Measurements from ENCODE around the gene MN1.

Gene MN1

DNA sequence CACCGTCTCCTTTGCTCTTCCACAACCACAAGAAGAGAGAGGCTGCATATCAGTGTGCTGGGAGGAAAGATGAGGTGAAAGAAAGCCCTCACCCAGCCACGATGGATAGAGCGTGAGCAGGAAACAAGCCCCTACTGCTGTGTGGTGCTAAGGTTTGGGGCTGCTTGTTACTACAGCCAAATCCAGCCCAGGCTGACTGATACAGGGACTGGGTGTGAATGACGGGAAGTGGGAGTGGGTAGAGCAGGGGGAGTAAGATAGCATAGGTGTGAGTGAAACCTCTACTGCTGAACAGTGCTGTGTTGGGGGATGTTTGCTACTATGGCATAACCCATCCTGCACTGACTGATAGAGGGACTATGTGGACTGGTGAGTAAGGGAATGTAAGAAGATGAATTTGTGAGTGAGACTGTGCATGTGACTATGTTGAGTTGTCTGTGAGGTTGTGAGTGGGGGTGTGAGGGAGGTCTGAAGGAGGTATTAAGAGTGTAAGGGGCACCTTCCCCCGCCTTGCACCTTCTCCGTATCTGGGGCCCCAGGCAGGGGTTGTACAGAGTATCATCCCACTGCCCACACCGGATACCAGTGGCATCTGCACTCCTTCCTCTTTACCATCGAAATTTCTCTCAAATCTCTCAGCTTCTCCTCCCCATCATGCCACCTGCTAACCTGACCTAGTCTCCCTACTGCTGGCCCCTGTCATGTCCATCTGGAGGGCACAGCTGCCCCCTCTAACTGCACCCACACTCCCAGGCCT lies 91.5 kb downstream of the MN1 start:
- H3K36me3 ChIP-seq (replicated peaks), result no peaks in the 10 kb centered on the region
- TF ChIP-seq, protein P1, sequence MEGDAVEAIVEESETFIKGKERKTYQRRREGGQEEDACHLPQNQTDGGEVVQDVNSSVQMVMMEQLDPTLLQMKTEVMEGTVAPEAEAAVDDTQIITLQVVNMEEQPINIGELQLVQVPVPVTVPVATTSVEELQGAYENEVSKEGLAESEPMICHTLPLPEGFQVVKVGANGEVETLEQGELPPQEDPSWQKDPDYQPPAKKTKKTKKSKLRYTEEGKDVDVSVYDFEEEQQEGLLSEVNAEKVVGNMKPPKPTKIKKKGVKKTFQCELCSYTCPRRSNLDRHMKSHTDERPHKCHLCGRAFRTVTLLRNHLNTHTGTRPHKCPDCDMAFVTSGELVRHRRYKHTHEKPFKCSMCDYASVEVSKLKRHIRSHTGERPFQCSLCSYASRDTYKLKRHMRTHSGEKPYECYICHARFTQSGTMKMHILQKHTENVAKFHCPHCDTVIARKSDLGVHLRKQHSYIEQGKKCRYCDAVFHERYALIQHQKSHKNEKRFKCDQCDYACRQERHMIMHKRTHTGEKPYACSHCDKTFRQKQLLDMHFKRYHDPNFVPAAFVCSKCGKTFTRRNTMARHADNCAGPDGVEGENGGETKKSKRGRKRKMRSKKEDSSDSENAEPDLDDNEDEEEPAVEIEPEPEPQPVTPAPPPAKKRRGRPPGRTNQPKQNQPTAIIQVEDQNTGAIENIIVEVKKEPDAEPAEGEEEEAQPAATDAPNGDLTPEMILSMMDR (IDR thresholded peaks at IDR 0.05; ENCODE audit: low read depth, low read length, missing control alignments), result no peak
- DNase-seq, result no peak

DNA sequence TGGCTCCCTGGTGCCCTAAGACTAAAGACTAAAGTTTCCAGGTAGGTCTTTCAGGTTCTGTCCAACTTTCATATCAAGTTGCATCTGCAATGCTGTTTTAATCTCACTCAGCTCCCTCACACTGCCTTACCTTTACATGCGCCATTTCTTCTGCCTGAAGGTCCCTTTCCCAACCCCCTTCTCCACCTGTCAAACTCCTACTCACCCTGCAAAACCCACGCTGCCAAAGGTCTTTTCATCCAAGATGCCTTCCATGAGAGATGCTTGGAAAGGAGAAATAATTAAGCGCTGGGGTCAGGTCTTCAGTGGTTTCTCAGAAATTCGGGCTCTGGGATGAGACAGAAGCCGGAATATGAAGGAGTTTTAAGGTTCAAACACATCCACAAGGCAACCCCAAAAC lies 95.1 kb downstream of the MN1 start:
- Histone ChIP-seq H3K27me3 (replicated peaks) (no peaks in the 10 kb centered on the region), H3K4me3 (ENCODE audit: low read depth, low read length) (no peak overlapping the region), H3K36me3 (replicated peaks) (no peaks in the 10 kb centered on the region), H3K27ac (no peak overlapping the region)
- in situ Hi-C loops (cut with HindIII; ENCODE audit: low pct_ligation_motif_present, low sequenced_read_pairs), result no loop called here
- TF ChIP-seq, protein P1 (IDR thresholded peaks at IDR 0.05; ENCODE audit: low read depth, low read length, missing control alignments), result no peak
- no peak for DNase-seq

More for the DNA sequence above, 91.5 kb downstream of the MN1 start:
- no peak overlapping the region for H3K4me3 ChIP-seq (ENCODE audit: low read depth, low read length)
- in situ Hi-C loops (cut with HindIII; ENCODE audit: low pct_ligation_motif_present, low sequenced_read_pairs), result no loop called here
- no peaks in the 10 kb centered on the region for H3K27me3 ChIP-seq (replicated peaks)
- H3K27ac ChIP-seq, result no peak overlapping the region

DNA sequence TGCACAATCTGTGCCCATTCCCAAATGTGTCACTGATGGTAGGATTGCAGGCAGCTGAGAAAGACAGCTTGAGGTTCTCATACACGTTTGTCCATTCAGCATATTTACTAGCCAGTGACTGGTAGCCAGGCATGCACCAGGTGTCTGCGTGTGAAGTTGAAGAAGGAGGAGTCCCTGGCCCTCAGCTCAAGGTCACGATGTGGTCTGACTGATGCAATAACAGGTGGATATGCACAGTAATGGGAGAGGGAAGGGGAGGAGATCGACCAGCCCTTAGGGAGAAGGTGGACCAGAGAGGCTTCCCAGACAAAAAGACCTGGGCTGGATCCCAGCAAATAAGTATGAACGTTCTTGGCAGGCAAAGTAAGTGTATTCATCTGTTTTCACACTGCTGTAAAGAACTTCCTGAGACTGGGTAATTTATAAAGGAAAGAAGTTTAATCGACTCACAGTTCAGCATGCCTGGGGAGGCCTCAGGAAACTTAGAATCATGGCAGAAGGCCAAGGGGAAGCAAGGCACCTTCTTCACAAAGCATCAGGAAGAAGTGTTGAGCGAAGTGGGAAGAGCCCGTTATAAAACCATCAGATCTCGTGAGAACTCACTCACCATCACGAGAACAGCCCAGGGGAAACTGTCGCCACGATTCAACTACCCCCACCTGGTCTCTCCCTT lies 96.0 kb downstream of the MN1 start:
- DNase-seq, result no peak
- TF ChIP-seq, protein P1 (IDR thresholded peaks at IDR 0.05; ENCODE audit: low read depth, low read length, missing control alignments), result no peak
- Histone ChIP-seq H3K36me3 (replicated peaks) (no peaks in the 10 kb centered on the region), H3K27ac (no peak overlapping the region), H3K4me3 (ENCODE audit: low read depth, low read length) (no peak overlapping the region), H3K27me3 (replicated peaks) (no peaks in the 10 kb centered on the region)
- in situ Hi-C loops (cut with HindIII; ENCODE audit: low pct_ligation_motif_present, low sequenced_read_pairs), result no loop called here

DNA sequence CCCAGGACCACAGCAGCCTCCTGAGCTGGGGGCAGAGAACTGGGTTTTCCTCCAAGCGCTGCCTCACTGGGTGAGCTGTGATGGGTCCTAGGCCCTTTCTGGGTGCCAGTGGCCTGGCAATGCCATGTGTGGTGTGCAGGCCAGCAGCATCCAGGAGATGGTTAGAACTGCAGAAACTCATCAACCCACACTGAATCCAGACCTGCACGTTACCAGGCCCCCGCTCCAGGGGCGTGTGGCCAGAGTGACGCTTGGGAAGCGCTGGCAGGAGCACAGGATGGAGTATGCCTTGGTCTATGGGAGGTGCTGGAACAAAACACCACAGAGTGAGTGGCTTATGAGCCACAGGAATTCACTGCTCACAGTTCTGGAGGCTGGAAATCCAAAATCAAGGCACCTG lies 97.0 kb downstream of the MN1 start:
- no peaks in the 10 kb centered on the region for H3K36me3 ChIP-seq (replicated peaks)
- H3K4me3 ChIP-seq (ENCODE audit: low read depth, low read length), result no peak overlapping the region
- no peak overlapping the region for H3K27ac ChIP-seq
- no peak for DNase-seq
- in situ Hi-C loops (cut with HindIII; ENCODE audit: low pct_ligation_motif_present, low sequenced_read_pairs), result no loop called here
- no peaks in the 10 kb centered on the region for H3K27me3 ChIP-seq (replicated peaks)
- TF ChIP-seq, protein P1 (IDR thresholded peaks at IDR 0.05; ENCODE audit: low read depth, low read length, missing control alignments), result no peak

DNA sequence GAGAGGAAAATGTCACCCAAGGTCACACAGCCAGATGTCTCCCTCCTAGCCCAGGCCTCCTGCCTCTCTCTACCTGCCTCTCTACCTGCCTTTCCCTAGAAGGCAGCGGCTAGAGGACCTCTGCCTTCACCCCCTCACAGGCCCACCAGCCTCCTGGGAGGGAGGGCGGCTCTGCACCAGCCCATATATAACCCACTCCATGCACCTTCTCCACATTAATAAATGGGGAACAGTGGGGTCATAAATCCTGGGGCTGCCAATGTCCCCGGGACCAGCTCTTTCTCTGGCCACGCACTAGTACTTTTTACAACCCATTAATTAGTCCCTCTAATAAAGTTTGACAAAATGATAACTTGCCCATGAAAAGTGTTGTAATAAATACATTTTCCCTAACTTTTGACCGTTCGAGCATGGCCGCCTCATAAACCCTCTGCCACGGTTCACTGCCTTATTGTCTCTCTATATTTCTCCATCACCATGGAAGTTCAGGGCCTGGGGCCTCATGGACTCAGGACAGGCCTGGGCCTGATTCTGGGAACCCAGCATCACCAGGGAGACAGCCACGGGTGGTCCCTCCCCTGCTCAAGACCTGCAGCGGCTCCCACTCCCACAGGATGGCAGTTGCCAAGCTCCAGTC lies 102.1 kb downstream of the MN1 start:
- H3K4me3 ChIP-seq (ENCODE audit: low read depth, low read length), result no peak overlapping the region
- TF ChIP-seq, protein P1 (IDR thresholded peaks at IDR 0.05; ENCODE audit: low read depth, low read length, missing control alignments), result no peak
- no peak for DNase-seq
- in situ Hi-C loops (cut with HindIII; ENCODE audit: low pct_ligation_motif_present, low sequenced_read_pairs), result no loop called here
- H3K27ac ChIP-seq, result no peak overlapping the region
- no peaks in the 10 kb centered on the region for H3K27me3 ChIP-seq (replicated peaks)
- no peaks in the 10 kb centered on the region for H3K36me3 ChIP-seq (replicated peaks)
